ENCODE data around the gene HACD2. TPM values are rescaled to one million over a fixed set of nuclear protein-coding genes. Genes with fewer than 3 reads are reported as not detected.
"Not testable (repeated sequence)": the region's sequence is repeated elsewhere in the genome, so short reads cannot be mapped to it uniquely, and the experiment has no call there.

The HACD2 gene
- total RNA-seq, 1 donor from 2014 or later: 25.5 TPM

DNA sequence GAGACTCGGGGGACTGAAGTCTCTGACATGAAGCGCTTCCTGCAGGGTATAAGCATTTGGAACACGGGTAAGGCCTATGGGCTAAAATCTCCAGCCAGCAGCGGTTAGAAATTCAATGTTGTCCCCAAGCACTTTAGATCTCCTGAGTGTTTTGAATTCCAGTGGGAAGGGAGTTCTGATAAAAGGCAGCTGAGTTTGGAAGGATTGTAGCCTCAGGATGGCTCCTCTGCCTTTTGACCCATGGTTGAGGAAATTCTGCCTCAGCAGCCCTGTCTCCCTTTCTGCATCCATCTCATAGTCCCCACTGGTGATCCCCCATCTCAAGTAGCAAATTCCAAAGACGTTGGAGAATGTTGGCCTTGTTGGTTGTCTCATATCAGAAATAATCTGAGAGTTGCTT lies 24.2 kb upstream of the HACD2 start:
- TF ChIP-seq, protein P1, sequence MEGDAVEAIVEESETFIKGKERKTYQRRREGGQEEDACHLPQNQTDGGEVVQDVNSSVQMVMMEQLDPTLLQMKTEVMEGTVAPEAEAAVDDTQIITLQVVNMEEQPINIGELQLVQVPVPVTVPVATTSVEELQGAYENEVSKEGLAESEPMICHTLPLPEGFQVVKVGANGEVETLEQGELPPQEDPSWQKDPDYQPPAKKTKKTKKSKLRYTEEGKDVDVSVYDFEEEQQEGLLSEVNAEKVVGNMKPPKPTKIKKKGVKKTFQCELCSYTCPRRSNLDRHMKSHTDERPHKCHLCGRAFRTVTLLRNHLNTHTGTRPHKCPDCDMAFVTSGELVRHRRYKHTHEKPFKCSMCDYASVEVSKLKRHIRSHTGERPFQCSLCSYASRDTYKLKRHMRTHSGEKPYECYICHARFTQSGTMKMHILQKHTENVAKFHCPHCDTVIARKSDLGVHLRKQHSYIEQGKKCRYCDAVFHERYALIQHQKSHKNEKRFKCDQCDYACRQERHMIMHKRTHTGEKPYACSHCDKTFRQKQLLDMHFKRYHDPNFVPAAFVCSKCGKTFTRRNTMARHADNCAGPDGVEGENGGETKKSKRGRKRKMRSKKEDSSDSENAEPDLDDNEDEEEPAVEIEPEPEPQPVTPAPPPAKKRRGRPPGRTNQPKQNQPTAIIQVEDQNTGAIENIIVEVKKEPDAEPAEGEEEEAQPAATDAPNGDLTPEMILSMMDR (IDR thresholded peaks at IDR 0.05; ENCODE audit: insufficient read depth, low read length, poor library complexity, severe bottlenecking): no peak
- H3K36me3 ChIP-seq (ENCODE audit: control insufficient read depth, insufficient read depth, low read length): no peaks in the 10 kb centered on the region
- no peak overlapping the region for H3K4me3 ChIP-seq (ENCODE audit: low read depth, low read length)
- DNase-seq (ENCODE audit: low read depth): no peak
- no peaks in the 10 kb centered on the region for H3K27me3 ChIP-seq (ENCODE audit: control insufficient read depth, insufficient read depth, low read length)

DNA sequence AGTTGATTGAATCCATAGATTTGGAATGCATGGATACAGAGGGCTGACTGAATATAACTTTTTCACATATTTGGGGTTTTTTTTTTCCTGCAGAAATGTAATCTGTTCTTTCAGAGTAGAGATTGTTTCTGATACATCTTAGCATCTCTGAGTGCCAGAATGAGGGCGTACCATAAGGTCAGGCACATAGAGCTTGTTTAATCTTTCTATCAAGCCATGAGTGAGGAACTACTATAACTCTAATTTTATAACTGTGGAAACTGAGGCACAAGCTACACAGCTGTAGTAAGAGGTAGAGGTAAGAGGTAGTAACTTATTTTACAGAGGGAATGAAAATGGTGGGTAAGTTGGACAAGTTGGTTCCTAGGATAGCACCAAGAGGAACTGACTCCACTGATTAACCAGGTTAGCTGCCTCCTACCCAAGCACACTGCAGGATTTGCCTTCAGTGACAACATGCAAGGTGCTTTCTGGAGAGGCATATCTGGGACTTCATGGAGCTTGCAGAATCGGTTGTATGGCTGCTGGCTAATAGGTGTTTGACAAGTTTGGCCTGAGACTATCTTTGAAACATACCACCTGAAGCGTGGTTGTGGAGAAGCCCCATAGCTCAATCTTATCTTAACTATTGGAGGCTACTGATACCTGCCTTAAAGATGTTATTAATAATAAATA lies 23.5 kb upstream of the HACD2 start:
- no peaks in the 10 kb centered on the region for H3K27me3 ChIP-seq (ENCODE audit: control insufficient read depth, insufficient read depth, low read length)
- no peak for DNase-seq (ENCODE audit: low read depth)
- no peaks in the 10 kb centered on the region for H3K36me3 ChIP-seq (ENCODE audit: control insufficient read depth, insufficient read depth, low read length)
- TF ChIP-seq, protein P1 (IDR thresholded peaks at IDR 0.05; ENCODE audit: insufficient read depth, low read length, poor library complexity, severe bottlenecking): no peak
- no peak overlapping the region for H3K4me3 ChIP-seq (ENCODE audit: low read depth, low read length)

DNA sequence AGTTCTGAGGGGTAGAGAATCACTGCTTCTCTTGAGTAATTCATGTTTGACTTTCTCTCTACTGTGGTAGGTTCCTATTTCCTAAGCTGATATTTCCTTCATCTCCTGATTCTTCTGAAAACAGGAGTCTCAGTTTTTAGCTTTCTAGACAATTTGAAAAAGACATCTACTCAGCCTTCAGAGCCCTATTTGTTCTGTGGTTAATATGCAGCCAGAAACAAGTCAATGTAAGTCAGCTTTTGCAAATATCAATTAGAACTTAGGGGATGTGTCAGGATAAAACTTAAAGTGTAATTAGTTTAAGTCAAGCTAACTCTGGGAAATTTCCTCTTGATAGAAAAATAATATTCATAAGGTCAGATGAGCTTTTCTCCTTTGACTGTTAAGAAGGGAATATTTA lies 21.7 kb upstream of the HACD2 start:
- no peak overlapping the region for H3K4me3 ChIP-seq (ENCODE audit: low read depth, low read length)
- H3K27me3 ChIP-seq (ENCODE audit: control insufficient read depth, insufficient read depth, low read length): no peaks in the 10 kb centered on the region
- TF ChIP-seq, protein P1 (IDR thresholded peaks at IDR 0.05; ENCODE audit: insufficient read depth, low read length, poor library complexity, severe bottlenecking): no peak
- H3K36me3 ChIP-seq (ENCODE audit: control insufficient read depth, insufficient read depth, low read length): no peaks in the 10 kb centered on the region
- DNase-seq (ENCODE audit: low read depth): no peak

DNA sequence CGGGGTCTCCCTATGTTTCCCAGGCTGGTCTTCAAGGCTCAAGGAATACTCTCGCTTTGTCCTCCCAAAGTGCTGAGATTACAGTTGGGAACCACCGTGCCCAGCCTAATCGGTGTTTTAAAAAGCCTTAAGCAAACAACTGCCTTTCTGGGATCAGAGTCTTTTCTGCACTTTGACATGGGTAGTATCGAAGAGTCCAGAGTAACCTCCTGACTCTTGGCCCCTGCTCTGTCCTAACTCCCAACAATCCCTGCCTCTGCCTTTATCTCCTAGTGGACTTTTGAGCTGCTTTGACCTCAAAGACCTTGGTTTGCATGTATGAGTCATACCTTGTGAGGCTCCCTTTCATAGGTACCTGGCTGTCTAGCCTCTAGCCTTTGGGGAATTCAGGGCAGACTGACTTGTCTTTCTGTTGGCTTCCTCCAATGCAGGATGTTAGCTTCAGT lies 21.0 kb upstream of the HACD2 start:
- TF ChIP-seq, protein P1 (IDR thresholded peaks at IDR 0.05; ENCODE audit: insufficient read depth, low read length, poor library complexity, severe bottlenecking): no peak
- Histone ChIP-seq H3K4me3 (ENCODE audit: low read depth, low read length) (no peak overlapping the region), H3K36me3 (ENCODE audit: control insufficient read depth, insufficient read depth, low read length) (no peaks in the 10 kb centered on the region), H3K27me3 (ENCODE audit: control insufficient read depth, insufficient read depth, low read length) (no peaks in the 10 kb centered on the region)
- no peak for DNase-seq (ENCODE audit: low read depth)

DNA sequence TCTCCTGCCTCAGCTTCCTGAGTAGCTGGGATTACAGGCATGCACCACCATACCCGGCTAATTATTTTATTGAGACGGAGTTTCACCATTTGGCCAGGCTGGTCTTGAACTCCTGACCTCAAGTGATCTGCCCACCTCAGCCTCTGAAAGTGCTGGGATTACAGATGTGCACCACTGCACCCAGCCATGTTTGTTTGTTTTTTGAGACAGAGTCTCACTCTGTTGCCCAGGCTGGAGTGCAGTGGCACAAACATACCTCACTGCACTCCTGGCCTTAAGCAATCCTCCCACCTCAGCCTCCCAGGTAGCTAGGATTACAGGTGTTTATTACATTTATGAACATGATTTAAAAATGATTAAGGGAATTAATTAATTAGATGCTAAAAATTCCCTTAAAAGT lies 18.3 kb upstream of the HACD2 start:
- DNase-seq (ENCODE audit: low read depth): not testable (repeated sequence)

DNA sequence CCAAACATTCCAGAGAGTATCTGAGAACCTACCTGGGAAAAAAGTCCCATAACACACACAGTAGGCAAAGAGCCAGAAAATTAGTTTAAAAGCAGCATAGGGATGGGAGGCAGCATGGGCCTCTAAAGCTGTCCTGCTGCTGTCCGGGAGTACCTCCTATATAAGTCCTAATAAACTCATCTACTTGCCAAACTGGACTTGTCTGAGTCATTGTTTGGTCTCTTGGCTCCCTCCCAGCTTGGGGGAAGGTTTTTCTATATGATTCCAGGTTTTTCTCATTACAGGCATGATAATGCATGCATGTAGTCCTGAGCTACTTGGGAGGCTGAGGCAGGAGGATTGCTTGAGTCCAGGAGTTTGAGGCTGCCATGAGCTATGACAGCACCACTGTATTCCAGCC lies 17.5 kb upstream of the HACD2 start:
- H3K36me3 ChIP-seq (ENCODE audit: control insufficient read depth, insufficient read depth, low read length): no peaks in the 10 kb centered on the region
- TF ChIP-seq, protein P1 (IDR thresholded peaks at IDR 0.05; ENCODE audit: insufficient read depth, low read length, poor library complexity, severe bottlenecking): no peak
- no peaks in the 10 kb centered on the region for H3K27me3 ChIP-seq (ENCODE audit: control insufficient read depth, insufficient read depth, low read length)
- DNase-seq (ENCODE audit: low read depth): no peak
- H3K4me3 ChIP-seq (ENCODE audit: low read depth, low read length): no peak overlapping the region

More for the DNA sequence above, 18.3 kb upstream of the HACD2 start:
- H3K27me3 ChIP-seq (ENCODE audit: control insufficient read depth, insufficient read depth, low read length); H3K36me3 ChIP-seq (ENCODE audit: control insufficient read depth, insufficient read depth, low read length); H3K4me3 ChIP-seq (ENCODE audit: low read depth, low read length): not testable (repeated sequence)

DNA sequence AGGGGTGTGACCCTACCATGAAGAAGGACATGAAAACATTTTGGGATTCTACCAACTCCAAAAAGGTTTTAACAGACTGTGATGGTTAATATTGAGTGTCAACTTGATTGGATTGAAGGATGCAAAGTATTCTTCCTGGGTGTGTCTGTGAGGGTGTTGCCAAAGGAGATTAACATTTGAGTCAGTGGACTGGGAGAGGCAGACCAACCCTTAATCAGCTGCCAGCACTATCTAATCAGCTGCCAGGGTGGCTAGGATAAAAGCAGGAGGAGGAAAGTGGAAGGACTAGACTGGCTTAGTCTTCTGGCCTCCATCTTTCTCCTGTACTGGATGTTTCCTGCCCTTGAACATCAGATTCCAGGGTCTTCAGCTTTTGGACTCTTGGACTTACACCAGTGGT lies 16.0 kb upstream of the HACD2 start:
- H3K36me3 ChIP-seq (ENCODE audit: control insufficient read depth, insufficient read depth, low read length); H3K4me3 ChIP-seq (ENCODE audit: low read depth, low read length); DNase-seq (ENCODE audit: low read depth); H3K27me3 ChIP-seq (ENCODE audit: control insufficient read depth, insufficient read depth, low read length): not testable (repeated sequence)

Data from kidney epithelial cell (primary cell).